OCI-LY1 (cell line): ENCODE measurements around the gene NT5M.
A peak's percentile ranks its signal among the peaks of the same experiment; 100 is the strongest.
"Not testable (repeated sequence)": the region's sequence is repeated elsewhere in the genome, so short reads cannot be mapped to it uniquely, and the experiment has no call there.

Experiments
- H2AFZ ChIP-seq: fragments of 200-600 bp; sonication (generic), shearing (Covaris generic); 2 replicates; pipeline ENCODE4 v1.6.0; 2014; ENCODE audit warnings: antibody characterized with exemption, mild to moderate bottlenecking, low read length
- H3F3A ChIP-seq: fragments of 200-600 bp; sonication (generic), shearing (Covaris generic); 2 replicates; pipeline ENCODE4 v1.6.0; 2014; ENCODE audit warnings: mild to moderate bottlenecking, antibody characterized with exemption, low read length, moderate library complexity; ENCODE audit not compliant: insufficient read depth
- H3K27ac ChIP-seq: fragments of 200-600 bp; sonication (generic); 2 replicates; pipeline ENCODE4 v1.5.1; 2014; ENCODE audit warnings: low read length, mixed run types, mild to moderate bottlenecking, low read depth; ENCODE audit not compliant: poor library complexity, severe bottlenecking
- H3K27me3 ChIP-seq: fragments of 200-600 bp; sonication (generic); 2 replicates; pipeline ENCODE4 v1.6.0; 2014; ENCODE audit warnings: antibody characterized with exemption, mild to moderate bottlenecking, low read length, moderate library complexity; ENCODE audit not compliant: insufficient read depth
- H3K36me3 ChIP-seq: fragments of 200-600 bp; sonication (generic); 2 replicates; pipeline ENCODE4 v1.6.1; 2014; ENCODE audit warnings: mild to moderate bottlenecking, antibody characterized with exemption, low read length, moderate library complexity, mixed read lengths; ENCODE audit not compliant: insufficient read depth
- H3K4me1 ChIP-seq: fragments of 200-600 bp; sonication (generic); 2 replicates; pipeline ENCODE4 v1.5.1; 2014; ENCODE audit warnings: mild to moderate bottlenecking, low read length, moderate library complexity; ENCODE audit not compliant: insufficient read depth, severe bottlenecking
- H3K4me2 ChIP-seq: fragments of 200-600 bp; sonication (generic), shearing (Covaris generic); 2 replicates; pipeline ENCODE4 v1.6.1; 2014; ENCODE audit warnings: low read length
- H3K4me3 ChIP-seq: fragments of 200-600 bp; sonication (generic); 2 replicates; pipeline ENCODE4 v1.5.1; 2014; ENCODE audit warnings: low read length, low read depth, mild to moderate bottlenecking, mixed read lengths; ENCODE audit not compliant: poor library complexity, severe bottlenecking
- H3K79me2 ChIP-seq: fragments of 200-600 bp; shearing (Covaris generic); 2 replicates; pipeline ENCODE4 v1.6.1; 2016; ENCODE audit warnings: mixed run types, low read length, mixed read lengths; ENCODE audit not compliant: insufficient read depth
- H3K9ac ChIP-seq: fragments of 200-600 bp; sonication (generic), shearing (Covaris generic); 2 replicates; pipeline ENCODE4 v1.6.1; 2014; ENCODE audit warnings: mild to moderate bottlenecking, low read length, mixed read lengths
- H3K9me2 ChIP-seq: fragments of 200-600 bp; sonication (generic), shearing (Covaris generic); 2 replicates; pipeline ENCODE4 v1.6.1; 2014; ENCODE audit warnings: low read depth, mild to moderate bottlenecking, low read length, mixed read lengths
- H3K9me3 ChIP-seq: fragments of 200-600 bp; shearing (Covaris generic); 2 replicates; pipeline ENCODE4 v1.6.1; 2014; ENCODE audit warnings: low read length, mixed read lengths
- H4K20me1 ChIP-seq: fragments of 200-600 bp; sonication (generic), shearing (Covaris generic); 2 replicates; pipeline ENCODE4 v1.6.0; 2016; ENCODE audit warnings: mild to moderate bottlenecking, low read length; ENCODE audit not compliant: insufficient read depth
- CTCF ChIP-seq: fragments of 200-600 bp; sonication (generic), shearing (Covaris generic); IDR thresholded peaks from 2 replicates; pipeline ENCODE4 v1.5.1; 2017; ENCODE audit warnings: mild to moderate bottlenecking, antibody characterized with exemption, low read length, moderate library complexity, mixed read lengths
- EZH2 ChIP-seq: fragments of 200-600 bp; sonication (generic), shearing (Covaris generic); IDR thresholded peaks from 2 replicates; pipeline ENCODE4 v1.8.0; 2017; ENCODE audit warnings: borderline replicate concordance, mixed run types, mild to moderate bottlenecking, antibody characterized with exemption, low read length, moderate library complexity, mixed read lengths

The NT5M gene

DNA sequence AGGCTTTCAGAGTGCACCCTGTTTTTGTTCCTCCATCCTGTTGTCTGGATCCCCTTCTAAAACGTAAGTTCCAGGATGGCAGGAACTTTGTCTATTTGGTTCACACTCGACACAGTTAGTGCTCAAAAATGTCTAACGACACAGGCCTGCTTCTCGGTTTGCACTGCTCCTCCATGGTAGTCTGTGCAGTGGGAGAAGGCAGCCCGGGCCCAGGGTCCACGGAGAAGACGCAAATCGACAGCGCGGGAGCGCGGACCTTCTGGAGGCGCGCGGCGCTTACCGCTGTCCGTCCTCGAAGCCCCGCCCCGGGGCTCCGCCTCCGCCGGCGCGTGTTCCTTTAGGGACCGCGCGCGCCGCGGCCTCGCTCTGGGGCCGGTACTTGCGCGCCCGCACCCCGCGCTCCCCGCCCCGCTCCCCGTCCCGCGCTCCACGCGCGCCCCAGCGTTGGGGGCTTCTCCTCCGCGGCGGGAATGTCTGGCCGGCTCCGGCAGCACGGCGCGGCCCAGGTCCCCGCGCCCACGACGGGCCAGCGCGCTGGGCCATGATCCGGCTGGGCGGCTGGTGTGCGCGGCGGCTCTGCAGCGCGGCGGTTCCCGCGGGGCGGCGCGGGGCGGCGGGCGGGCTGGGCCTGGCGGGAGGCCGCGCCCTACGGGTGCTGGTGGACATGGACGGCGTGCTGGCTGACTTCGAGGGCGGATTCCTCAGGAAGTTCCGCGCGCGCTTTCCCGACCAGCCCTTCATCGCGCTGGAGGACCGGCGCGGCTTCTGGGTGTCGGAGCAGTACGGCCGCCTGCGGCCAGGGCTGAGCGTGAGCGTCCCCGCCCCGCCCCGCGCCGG lies at the start of gene NT5M:
NT5M (plus strand) TSS at position 364 of the 837 bp plus-strand sequence; CDS start at position 542, 178 bp downstream.
- peak within 1 kb of the TSS; percentile 89 for H3K27ac ChIP-seq

GRCh38 chr17:17253406-17253805 lies 49.8 kb upstream of the NT5M start:
- Histone ChIP-seq H3K4me3 (no peak overlapping the region), H2AFZ (no peak overlapping the region), H3K27ac (no peak overlapping the region), H3K9ac (no peak overlapping the region), H3K79me2 (no peaks in the 10 kb centered on the region), H3K27me3 (no peaks in the 10 kb centered on the region), H3K36me3 (peaks cover 77% of the 10 kb centered on the region), H3K9me2 (no peaks in the 10 kb centered on the region), H3K9me3 (no peaks in the 10 kb centered on the region), H3K4me1 (no peaks in the 10 kb centered on the region), H4K20me1 (no peaks in the 10 kb centered on the region), H3K4me2 (no peak overlapping the region), H3F3A (no peaks in the 10 kb centered on the region)
- TF ChIP-seq EZH2 (no peak), CTCF (no peak)

More for the DNA sequence above, at the start of gene NT5M:
- no peaks in the 10 kb centered on the region for H4K20me1 ChIP-seq
- H3K4me3 ChIP-seq = peak within 1 kb of the TSS; percentile 97
- peaks cover 6% of the 10 kb centered on the region; the same call in 1 of the 2 replicates for H3F3A ChIP-seq
- no peaks in the 10 kb centered on the region for H3K27me3 ChIP-seq
- H3K9ac ChIP-seq = peak within 1 kb of the TSS; percentile 84
- peak within 1 kb of the TSS; percentile 67 for H2AFZ ChIP-seq
- H3K36me3 ChIP-seq = no peaks in the 10 kb centered on the region
- H3K4me2 ChIP-seq = peak within 1 kb of the TSS; percentile 99
- H3K9me2 ChIP-seq = no peaks in the 10 kb centered on the region
- no peaks in the 10 kb centered on the region for H3K9me3 ChIP-seq
- TF ChIP-seq EZH2 (no peak), CTCF (no peak)
- no peaks in the 10 kb centered on the region for H3K79me2 ChIP-seq
- peaks cover 47% of the 10 kb centered on the region for H3K4me1 ChIP-seq

GRCh38 chr17:17254036-17254435 lies 49.1 kb upstream of the NT5M start:
- H3K9ac ChIP-seq = no peak overlapping the region
- no peaks in the 10 kb centered on the region for H3K27me3 ChIP-seq
- no peaks in the 10 kb centered on the region for H3K9me3 ChIP-seq
- H3F3A ChIP-seq = no peaks in the 10 kb centered on the region
- peaks cover 77% of the 10 kb centered on the region for H3K36me3 ChIP-seq
- no peak overlapping the region for H3K4me3 ChIP-seq
- H3K27ac ChIP-seq = no peak overlapping the region
- TF ChIP-seq CTCF (no peak), EZH2 (no peak)
- H2AFZ ChIP-seq = no peak overlapping the region
- H3K4me1 ChIP-seq = no peaks in the 10 kb centered on the region
- no peaks in the 10 kb centered on the region for H3K79me2 ChIP-seq
- no peaks in the 10 kb centered on the region for H4K20me1 ChIP-seq
- no peaks in the 10 kb centered on the region for H3K9me2 ChIP-seq
- H3K4me2 ChIP-seq = no peak overlapping the region

DNA sequence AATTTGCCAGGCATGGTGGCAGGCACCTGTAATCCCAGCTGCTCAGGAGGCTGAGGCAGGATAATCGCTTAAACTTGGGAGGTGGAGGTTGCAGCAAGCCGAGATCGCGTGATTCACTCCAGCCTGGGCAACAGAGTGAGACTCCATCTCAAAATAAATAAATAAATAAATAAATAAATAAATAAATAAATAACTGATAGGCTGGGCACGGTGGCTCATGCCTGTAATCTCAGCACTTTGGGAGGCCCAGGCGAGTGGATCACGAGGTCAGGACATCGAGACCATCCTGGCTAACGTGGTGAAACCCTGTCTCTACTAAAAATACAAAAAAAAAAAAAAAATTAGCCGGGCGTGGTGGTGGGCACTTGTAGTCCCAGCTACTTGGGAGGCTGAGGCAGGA lies 47.5 kb upstream of the NT5M start:
- H3K4me3 ChIP-seq, H3K4me2 ChIP-seq, H3K4me1 ChIP-seq, H3K9ac ChIP-seq, H3F3A ChIP-seq, H3K9me3 ChIP-seq, H3K27me3 ChIP-seq, H3K79me2 ChIP-seq, H3K27ac ChIP-seq, H4K20me1 ChIP-seq, H2AFZ ChIP-seq, H3K9me2 ChIP-seq: not testable (repeated sequence)
- peaks cover 82% of the 10 kb centered on the region for H3K36me3 ChIP-seq
